ENCODE results near the gene METTL26.

The METTL26 gene

GRCh38 chr16:660459-661183 lies 24.5 kb upstream of the METTL26 start:
- no peak overlapping the region for H3K9ac ChIP-seq (ENCODE audit: low read length)
- H3K36me3 ChIP-seq (ENCODE audit: control insufficient read depth, insufficient read depth, low read length): no peaks in the 10 kb centered on the region
- H3K27ac ChIP-seq (ENCODE audit: low read depth, low read length): peak overlapping the region; percentile 76
- H3K27me3 ChIP-seq (ENCODE audit: control insufficient read depth, insufficient read depth, low read length): no peaks in the 10 kb centered on the region
- peaks cover 12% of the 10 kb centered on the region for H3K4me1 ChIP-seq (ENCODE audit: control insufficient read depth, insufficient read depth, low read length)
- peak overlapping the region; percentile 52 for H3K4me3 ChIP-seq (ENCODE audit: low read length)

GRCh38 chr16:660132-660458 lies 24.0 kb upstream of the METTL26 start:
- Histone ChIP-seq H3K9ac (ENCODE audit: low read length) (no peak overlapping the region), H3K27ac (ENCODE audit: low read depth, low read length) (peak overlapping the region; percentile 76), H3K36me3 (ENCODE audit: control insufficient read depth, insufficient read depth, low read length) (no peaks in the 10 kb centered on the region)

GRCh38 chr16:659618-660017 lies 23.5 kb upstream of the METTL26 start:
- Histone ChIP-seq H3K4me3 (ENCODE audit: low read length) (no peak overlapping the region), H3K27ac (ENCODE audit: low read depth, low read length) (no peak overlapping the region), H3K4me1 (ENCODE audit: control insufficient read depth, insufficient read depth, low read length) (peaks cover 12% of the 10 kb centered on the region), H3K9ac (ENCODE audit: low read length) (no peak overlapping the region), H3K36me3 (ENCODE audit: control insufficient read depth, insufficient read depth, low read length) (no peaks in the 10 kb centered on the region), H3K27me3 (ENCODE audit: control insufficient read depth, insufficient read depth, low read length) (no peaks in the 10 kb centered on the region)

More at GRCh38 chr16:660132-660458, 24.0 kb upstream of the METTL26 start:
- H3K27me3 ChIP-seq (ENCODE audit: control insufficient read depth, insufficient read depth, low read length): no peaks in the 10 kb centered on the region
- H3K4me1 ChIP-seq (ENCODE audit: control insufficient read depth, insufficient read depth, low read length): peaks cover 12% of the 10 kb centered on the region
- peak overlapping the region; percentile 52 for H3K4me3 ChIP-seq (ENCODE audit: low read length)

DNA sequence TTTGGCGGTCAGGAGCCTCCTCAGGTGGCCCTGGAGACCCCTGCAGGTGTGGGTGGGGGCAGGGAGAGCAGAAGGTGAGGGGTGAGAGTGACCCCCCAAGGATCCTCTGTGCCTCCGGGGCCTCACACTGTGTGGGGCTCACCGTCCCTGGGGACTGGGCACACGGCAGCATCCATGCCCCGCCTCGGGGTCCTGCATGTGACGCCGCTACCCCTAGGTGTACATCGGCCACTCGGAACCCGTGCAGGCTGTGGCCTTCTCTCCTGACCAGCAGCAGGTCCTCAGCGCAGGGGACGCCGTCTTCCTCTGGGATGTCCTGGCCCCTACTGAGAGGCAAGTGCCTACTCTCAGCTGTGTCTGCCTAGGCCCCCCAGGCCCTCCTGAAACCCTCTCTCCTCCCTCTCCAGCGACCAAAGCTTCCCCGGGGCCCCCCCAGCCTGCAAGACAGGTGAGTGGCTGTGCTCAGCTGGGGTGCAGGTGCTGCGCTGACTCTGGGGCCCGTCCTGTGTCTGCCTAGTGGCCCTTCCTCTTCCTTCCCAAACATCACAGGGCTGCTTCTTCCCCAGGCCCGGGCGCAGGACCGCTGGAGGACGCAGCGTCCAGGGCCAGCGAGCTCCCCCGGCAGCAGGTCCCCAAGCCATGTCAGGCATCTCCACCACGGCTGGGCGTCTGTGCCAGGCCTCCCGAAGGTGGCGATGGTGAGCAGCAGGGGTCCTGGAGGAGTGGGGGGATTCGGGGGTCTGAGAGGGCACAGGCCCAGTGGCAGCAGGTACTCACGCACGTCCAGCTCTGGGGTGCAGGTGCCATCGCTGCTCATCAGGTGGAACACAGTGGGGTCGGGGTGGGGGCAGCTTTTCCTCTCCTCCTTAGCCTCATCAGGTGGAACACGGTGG lies 22.8 kb upstream of the METTL26 start:
- no peaks in the 10 kb centered on the region for H3K36me3 ChIP-seq (ENCODE audit: control insufficient read depth, insufficient read depth, low read length)
- peaks cover 12% of the 10 kb centered on the region for H3K4me1 ChIP-seq (ENCODE audit: control insufficient read depth, insufficient read depth, low read length)
- no peaks in the 10 kb centered on the region for H3K27me3 ChIP-seq (ENCODE audit: control insufficient read depth, insufficient read depth, low read length)
- no peak overlapping the region for H3K9ac ChIP-seq (ENCODE audit: low read length)
- H3K27ac ChIP-seq (ENCODE audit: low read depth, low read length): no peak overlapping the region
- H3K4me3 ChIP-seq (ENCODE audit: low read length): no peak overlapping the region

DNA sequence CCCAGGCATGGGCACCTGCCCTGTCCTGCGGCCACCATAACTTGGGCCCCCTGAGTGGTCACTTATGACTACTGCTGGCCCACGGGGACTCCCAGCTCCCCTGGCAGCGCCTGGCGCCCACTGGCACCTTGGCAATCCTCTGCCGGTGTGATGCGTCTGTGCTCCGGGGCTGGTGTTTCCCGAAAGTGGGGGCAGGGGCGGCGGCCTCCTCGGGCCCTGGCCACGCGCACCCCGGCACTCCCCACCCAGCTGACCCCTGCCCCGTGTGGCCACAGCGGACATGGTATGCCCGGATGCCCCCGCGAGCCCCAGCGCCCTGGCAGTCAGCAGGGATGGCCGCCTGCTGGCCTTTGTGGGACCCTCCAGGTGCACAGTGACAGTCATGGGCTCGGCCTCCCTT lies 21.4 kb upstream of the METTL26 start:
- Histone ChIP-seq H3K27ac (ENCODE audit: low read depth, low read length) (no peak overlapping the region), H3K27me3 (ENCODE audit: control insufficient read depth, insufficient read depth, low read length) (no peaks in the 10 kb centered on the region), H3K4me3 (ENCODE audit: low read length) (no peak overlapping the region), H3K4me1 (ENCODE audit: control insufficient read depth, insufficient read depth, low read length) (peaks cover 12% of the 10 kb centered on the region), H3K36me3 (ENCODE audit: control insufficient read depth, insufficient read depth, low read length) (no peaks in the 10 kb centered on the region), H3K9ac (ENCODE audit: low read length) (no peak overlapping the region)

DNA sequence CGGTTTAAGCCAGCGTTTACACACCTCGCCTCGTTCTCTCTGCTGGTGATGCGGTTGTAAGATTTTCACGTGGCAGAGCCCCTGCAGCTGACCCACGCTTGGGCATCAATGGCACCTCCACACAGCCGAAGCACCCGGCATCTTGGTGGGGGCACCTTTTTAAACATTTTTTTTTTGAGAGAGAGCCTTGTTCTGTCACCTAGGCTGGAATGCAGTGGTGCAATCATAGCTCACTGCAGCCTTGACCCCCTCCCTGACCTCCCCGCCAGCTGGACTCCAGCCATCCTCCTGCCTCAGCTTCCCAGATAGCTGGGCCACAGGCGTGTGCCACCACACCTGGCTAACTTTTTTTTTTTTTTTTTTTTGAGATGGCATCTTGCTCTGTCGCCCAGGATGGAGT lies 17.9 kb upstream of the METTL26 start:
- Histone ChIP-seq H3K36me3 (ENCODE audit: control insufficient read depth, insufficient read depth, low read length) (no peaks in the 10 kb centered on the region), H3K27ac (ENCODE audit: low read depth, low read length) (no peak overlapping the region), H3K4me1 (ENCODE audit: control insufficient read depth, insufficient read depth, low read length) (peaks cover 3% of the 10 kb centered on the region), H3K9ac (ENCODE audit: low read length) (no peak overlapping the region), H3K4me3 (ENCODE audit: low read length) (no peak overlapping the region), H3K27me3 (ENCODE audit: control insufficient read depth, insufficient read depth, low read length) (no peaks in the 10 kb centered on the region)

- Histone ChIP-seq H3K4me1 (ENCODE audit: control insufficient read depth, insufficient read depth, low read length) (peaks cover 12% of the 10 kb centered on the region), H3K27me3 (ENCODE audit: control insufficient read depth, insufficient read depth, low read length) (no peaks in the 10 kb centered on the region), H3K36me3 (ENCODE audit: control insufficient read depth, insufficient read depth, low read length) (no peaks in the 10 kb centered on the region), H3K4me3 (ENCODE audit: low read length) (no peak overlapping the region), H3K27ac (ENCODE audit: low read depth, low read length) (no peak overlapping the region), H3K9ac (ENCODE audit: low read length) (no peak overlapping the region)
Measured at GRCh38 chr16:652454-653305, 16.6 kb upstream of the METTL26 start.

- H3K9ac ChIP-seq (ENCODE audit: low read length): no peak overlapping the region
- no peaks in the 10 kb centered on the region for H3K36me3 ChIP-seq (ENCODE audit: control insufficient read depth, insufficient read depth, low read length)
- no peak overlapping the region for H3K27ac ChIP-seq (ENCODE audit: low read depth, low read length)
- H3K4me1 ChIP-seq (ENCODE audit: control insufficient read depth, insufficient read depth, low read length): peaks cover 12% of the 10 kb centered on the region
- H3K27me3 ChIP-seq (ENCODE audit: control insufficient read depth, insufficient read depth, low read length): no peaks in the 10 kb centered on the region
- H3K4me3 ChIP-seq (ENCODE audit: low read length): no peak overlapping the region
Measured at GRCh38 chr16:651844-652243, 15.7 kb upstream of the METTL26 start.

DNA sequence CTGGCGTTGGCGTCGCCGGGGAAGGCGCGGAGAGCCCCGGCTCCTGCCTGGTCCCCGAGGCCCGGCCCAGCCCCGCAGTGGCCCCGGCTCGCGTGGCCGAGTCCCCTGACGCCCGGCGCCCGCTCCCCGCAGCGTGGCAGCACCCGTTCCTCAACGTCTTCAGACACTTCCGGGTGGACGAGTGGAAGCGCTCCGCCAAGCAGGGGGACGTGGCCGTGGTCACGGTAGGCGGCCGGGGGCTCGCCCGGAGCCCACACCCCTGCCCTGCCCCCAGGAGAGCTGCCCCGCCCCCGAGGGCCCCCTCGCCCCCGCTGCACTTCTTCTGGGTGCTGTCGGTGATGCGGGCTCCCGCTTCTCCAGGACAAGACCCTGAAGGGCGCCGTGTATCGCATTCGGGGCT lies 13.5 kb upstream of the METTL26 start:
- H3K4me1 ChIP-seq (ENCODE audit: control insufficient read depth, insufficient read depth, low read length): peaks cover 12% of the 10 kb centered on the region

DNA sequence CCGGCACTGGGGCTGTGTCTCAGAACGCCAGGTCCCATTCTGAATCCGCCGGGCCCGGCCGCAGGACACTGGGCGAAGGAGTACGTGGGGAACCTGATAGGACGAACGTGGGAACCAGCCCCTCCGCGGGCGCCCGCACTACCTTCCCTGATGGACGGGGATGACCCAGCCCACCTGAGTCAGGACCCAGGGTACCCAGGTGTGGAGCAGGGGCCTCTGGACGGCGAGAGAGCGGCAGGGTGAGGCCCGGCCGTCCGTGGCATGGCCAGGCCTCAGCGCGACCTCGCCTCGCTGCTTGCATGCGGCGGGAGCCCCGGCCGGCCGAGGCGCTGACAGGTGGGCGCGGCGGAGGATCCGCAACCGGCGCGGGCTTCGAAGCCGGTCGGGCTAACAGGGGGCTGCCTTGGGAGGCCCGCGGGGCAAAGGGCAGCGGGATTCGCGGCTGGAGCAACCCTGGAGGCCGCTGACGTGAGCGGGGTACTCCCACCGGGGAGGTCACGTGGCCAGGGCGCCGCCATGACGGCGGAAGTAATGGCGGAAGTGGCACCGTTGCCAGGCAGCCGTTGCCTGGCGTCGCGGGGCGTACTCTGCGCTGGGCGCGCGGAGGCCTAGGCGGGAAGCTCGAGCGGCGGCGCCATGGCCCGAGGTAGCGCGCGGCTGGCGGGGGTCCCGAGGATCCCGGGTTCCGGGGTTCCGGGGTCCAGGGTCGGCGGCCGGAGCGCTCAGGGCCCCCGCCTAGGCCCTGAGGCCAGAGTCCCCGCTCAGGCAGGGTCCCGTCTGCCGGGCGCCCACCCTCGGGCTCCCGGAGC lies 12.9 kb upstream of the METTL26 start, which contains the start of gene WDR90:
TSS of gene WDR90 (plus strand) at position 585 of the 809 bp plus-strand sequence. CDS start at position 637, 52 bp downstream.
- Histone ChIP-seq H3K27me3 (ENCODE audit: control insufficient read depth, insufficient read depth, low read length) (no peaks in the 10 kb centered on the region), H3K27ac (ENCODE audit: low read depth, low read length) (peak within 1 kb of the TSS; percentile 87), H3K9ac (ENCODE audit: low read length) (peak within 1 kb of the TSS; percentile 86), H3K4me1 (ENCODE audit: control insufficient read depth, insufficient read depth, low read length) (peaks cover 12% of the 10 kb centered on the region), H3K36me3 (ENCODE audit: control insufficient read depth, insufficient read depth, low read length) (no peaks in the 10 kb centered on the region), H3K4me3 (ENCODE audit: low read length) (peak within 1 kb of the TSS; percentile 80)

More for the DNA sequence above, 13.5 kb upstream of the METTL26 start:
- Histone ChIP-seq H3K27me3 (ENCODE audit: control insufficient read depth, insufficient read depth, low read length) (no peaks in the 10 kb centered on the region), H3K36me3 (ENCODE audit: control insufficient read depth, insufficient read depth, low read length) (no peaks in the 10 kb centered on the region), H3K9ac (ENCODE audit: low read length) (no peak overlapping the region), H3K27ac (ENCODE audit: low read depth, low read length) (no peak overlapping the region), H3K4me3 (ENCODE audit: low read length) (peak overlapping the region; percentile 80)

GRCh38 chr16:648071-648780 lies 12.1 kb upstream of the METTL26 start:
- Histone ChIP-seq H3K27ac (ENCODE audit: low read depth, low read length) (peak overlapping the region; percentile 87), H3K4me3 (ENCODE audit: low read length) (peak overlapping the region; percentile 80), H3K27me3 (ENCODE audit: control insufficient read depth, insufficient read depth, low read length) (no peaks in the 10 kb centered on the region), H3K4me1 (ENCODE audit: control insufficient read depth, insufficient read depth, low read length) (peaks cover 12% of the 10 kb centered on the region), H3K9ac (ENCODE audit: low read length) (peak overlapping the region; percentile 86), H3K36me3 (ENCODE audit: control insufficient read depth, insufficient read depth, low read length) (no peaks in the 10 kb centered on the region)
